MV-4-11 (cell line): Measurements from ENCODE around the gene SLIRP.
"Not testable (repeated sequence)": the region's sequence is repeated elsewhere in the genome, so short reads cannot be mapped to it uniquely, and the experiment has no call there.

Source experiments
- DNase-seq: peaks from one replicate; lab custom pipeline; 2025; lab: John Stamatoyannopoulos, UW

SLIRP gene

GRCh38 chr14:77707724-77708408 is at the start of gene SLIRP, which contains the start of gene ALKBH1:
Gene SLIRP, plus strand, starts transcription at chr14:77708103. Its CDS starts 9 bp downstream, at chr14:77708112.
Gene ALKBH1, minus strand, starts transcription at chr14:77708023. Its CDS starts 19 bp downstream, at chr14:77708004.
- DNase-seq, result peak; percentile 82

- peak; percentile 97 for DNase-seq
These were observed 48.1 kb upstream of the SLIRP start for GRCh38 chr14:77659831-77660230.

- DNase-seq, result no peak
These were observed 47.1 kb upstream of the SLIRP start for GRCh38 chr14:77660754-77661153.

- not testable (repeated sequence) for DNase-seq
These were observed 46.3 kb upstream of the SLIRP start for GRCh38 chr14:77661562-77661961.

DNA sequence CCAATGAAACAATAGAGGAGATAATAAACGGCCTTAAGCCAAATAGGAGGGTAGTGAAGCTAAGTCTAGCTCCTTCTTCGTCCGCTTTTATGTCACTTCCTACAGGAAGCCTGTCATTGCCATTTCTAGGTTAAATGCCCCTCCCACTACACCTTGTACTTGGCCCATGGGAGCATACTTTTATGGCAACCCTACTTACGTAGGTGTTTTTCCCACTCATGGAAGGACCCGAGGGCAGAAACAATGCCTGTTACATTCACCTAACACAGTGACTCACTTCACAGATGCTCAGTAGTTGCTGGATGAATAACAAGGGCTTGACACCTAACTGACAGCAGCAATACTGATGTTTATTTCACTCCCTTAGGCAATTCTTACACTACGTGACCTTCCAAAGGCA is 44.6 kb upstream of the SLIRP start:
- DNase-seq, result peak; percentile 14

- peak; percentile 25 for DNase-seq
These were observed 40.6 kb upstream of the SLIRP start for GRCh38 chr14:77667331-77667730.

DNA sequence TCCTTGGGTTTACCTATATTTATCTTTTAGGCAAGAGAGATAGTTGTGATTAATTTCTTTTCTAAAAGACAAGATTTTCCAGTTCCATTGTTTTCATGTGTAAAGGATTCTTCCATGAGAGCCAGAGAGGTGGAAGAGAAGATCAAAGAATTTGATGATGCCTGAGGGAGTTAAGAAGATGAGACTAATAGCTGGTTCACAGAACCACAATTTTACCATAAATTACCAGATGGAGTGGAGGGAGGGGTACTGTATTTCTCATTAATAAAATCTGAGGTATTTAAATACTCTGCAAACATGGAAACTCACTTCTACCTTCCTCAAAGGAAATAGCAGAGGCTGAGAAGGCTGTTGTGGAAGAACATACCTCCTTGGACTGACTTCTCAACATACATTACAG is 34.7 kb upstream of the SLIRP start:
- DNase-seq, result no peak

DNA sequence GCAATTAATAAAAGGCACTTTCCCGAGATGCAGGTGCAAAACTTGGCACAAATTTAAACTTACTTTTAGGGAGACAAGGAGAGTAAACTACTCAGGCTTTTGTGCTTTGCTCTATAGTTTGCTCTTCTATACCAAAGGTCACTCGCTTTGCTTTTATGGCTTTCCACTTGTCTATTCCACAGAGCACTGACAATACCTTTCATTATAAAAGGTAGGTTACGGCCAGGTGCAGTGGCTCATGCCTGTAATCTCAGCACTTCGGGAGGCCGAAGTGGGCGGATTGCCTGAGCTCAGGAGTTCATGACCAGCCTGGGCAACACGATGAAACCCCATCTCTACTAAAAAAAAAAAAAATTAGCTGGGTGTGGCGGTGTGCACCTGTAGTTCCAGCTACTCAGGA is 33.0 kb upstream of the SLIRP start:
- no peak for DNase-seq

DNA sequence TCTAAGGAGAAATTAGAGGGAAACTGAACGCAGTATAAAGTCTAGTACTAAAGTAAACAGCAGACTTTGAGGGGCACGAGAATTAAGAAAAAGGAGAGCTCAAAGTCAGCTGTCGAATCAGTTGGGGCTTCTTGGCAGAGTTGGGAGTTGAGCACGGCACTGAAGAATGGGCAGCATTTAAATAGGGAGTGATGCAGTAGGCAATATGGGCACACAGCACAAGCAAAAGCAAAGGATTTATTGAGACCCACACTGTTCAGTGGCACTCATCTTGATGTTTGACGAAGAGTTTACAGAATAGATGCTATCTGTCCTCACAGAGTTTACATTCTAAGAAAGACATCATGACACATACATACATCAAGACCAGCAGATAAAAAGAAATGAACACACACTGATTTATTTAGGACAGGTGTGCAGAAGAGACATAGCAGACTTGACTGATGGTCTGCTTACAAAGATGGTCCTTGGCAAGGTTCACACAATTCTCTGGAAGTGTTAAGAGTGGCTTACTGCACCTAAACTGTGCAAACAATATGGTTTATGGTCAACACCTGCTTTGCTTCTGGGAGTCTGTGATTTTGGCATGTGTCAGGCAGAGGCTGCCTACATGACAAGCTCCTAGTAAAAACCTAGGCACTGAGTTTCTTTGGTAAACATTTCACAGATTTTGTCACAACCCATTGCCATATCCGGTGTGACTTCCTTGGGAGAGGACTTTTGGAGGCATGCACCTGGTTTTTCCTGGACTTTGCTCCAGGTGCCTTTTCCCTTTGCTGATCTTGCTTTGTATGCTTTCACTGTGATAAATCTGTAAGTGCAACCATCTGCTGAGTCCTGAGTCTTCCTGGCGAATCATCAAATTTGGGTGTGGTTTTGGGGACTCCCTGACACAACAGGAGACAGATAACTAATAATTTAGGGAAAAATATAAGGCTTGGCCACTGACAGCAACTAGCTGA is 26.4 kb upstream of the SLIRP start:
- no peak for DNase-seq

DNA sequence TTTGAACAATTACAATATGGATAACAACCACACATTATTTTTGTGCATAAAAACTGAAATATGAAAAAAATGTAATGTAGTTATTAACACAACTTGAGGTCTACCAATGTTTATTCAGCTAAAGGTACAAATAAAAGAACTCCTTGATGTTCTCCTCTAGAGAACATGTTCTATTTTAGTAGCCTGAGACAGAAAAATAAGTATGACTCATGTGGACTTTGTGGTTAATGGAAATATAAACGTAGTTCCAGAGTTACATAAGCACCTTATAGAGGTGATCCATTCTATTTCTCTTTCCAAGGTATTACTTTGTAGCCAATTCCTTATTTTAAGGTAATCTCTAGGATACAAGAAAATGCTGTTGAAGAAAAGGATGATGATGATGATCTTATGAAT is 25.7 kb upstream of the SLIRP start:
- DNase-seq, result no peak

- DNase-seq, result no peak
These were observed 16.6 kb upstream of the SLIRP start for GRCh38 chr14:77691259-77691658.

GRCh38 chr14:77707355-77707723 is 564 bp upstream of the SLIRP start:
- DNase-seq, result peak; percentile 25

DNA sequence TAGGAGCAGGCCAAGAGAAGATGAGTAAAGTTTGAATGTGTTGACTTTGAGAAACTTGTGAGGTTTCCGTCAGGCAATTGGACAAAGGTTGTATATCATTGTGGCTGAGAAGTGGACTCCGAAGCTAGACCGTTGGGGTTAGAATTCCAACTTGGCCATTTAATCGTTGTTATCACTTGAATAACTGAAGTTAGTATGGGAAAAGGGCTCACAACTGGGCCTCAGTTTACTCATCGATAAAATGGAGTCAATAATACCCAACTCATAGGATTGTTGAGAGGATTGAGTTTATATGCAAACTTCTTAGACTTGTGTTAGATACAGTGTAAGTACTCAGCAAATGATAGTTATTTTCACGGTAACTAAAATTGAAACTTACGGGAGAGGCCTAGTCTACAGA is 846 bp downstream of the SLIRP start:
- DNase-seq, result no peak

DNA sequence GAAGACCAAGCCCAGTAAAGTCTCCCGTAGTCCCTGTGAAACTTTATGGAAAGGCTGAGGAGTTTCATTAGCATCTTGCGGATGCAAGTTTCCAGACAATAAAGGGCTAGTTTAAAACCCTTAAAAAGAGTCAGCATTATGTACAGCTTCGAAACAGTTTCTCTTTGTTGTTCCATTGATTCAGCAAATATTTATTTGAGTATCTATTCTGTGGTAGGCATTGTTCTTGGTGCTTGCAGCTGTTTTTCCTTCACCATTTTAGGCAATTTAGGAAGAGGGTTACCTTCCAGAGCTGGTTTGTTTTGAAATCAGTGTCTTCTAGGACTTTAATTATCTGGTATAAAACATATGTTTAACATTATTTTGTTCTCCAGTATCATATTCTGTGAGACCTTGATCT is 1.5 kb downstream of the SLIRP start:
- DNase-seq, result no peak

- no peak for DNase-seq
These were observed 2.5 kb downstream of the SLIRP start for GRCh38 chr14:77710364-77710763.

- DNase-seq, result peak; percentile 17
These were observed 7.0 kb downstream of the SLIRP start for GRCh38 chr14:77714926-77715325.

- no peak for DNase-seq
These were observed 9.9 kb downstream of the SLIRP start for GRCh38 chr14:77717608-77718305.

- no peak for DNase-seq
These were observed 13.5 kb downstream of the SLIRP start for GRCh38 chr14:77721437-77721836.

DNA sequence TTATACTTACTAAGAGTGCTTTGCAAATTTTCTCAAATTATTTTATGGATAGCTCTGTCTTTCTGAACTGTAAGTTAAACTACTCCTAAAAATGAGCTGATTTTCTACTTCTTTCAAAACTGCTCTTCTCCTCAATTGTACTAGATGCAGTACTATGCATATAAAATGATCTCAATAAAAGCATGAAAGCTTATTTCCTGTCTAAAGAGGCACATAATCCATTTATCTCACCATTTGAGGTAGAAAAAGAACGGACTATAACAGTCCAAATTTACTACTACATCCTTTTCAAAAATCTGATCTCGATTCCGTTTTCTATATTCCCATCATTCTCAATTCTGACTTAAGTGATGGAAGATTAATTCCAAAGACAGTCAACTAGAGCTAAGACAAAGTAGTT is 14.4 kb downstream of the SLIRP start:
- no peak for DNase-seq

DNA sequence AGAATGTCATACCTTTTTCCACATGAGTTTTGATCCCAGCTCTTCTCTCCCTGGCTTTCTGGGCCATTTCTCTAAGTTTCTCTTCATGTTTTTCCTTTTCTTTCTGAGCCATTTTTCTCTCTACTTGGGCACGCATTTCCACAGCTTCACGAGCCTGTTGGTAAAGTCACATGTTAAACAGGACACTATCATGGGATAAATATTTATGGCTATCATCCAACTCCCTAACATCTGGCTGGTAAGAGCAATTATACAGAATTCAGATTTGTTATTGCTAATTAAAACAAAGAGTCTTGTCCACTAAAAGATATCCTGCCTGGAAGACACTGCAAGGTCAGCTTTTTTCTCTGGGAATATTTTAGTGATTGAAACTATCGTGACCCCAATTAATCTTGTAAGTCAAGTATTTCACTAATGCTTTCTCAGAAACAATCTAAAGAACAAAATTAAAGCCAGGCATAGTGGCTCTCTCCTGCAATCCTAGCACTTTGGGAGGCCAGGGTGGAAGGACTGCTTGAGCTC is 23.1 kb downstream of the SLIRP start:
- DNase-seq, result no peak

GRCh38 chr14:77738559-77739250 is 30.8 kb downstream of the SLIRP start:
- no peak for DNase-seq

DNA sequence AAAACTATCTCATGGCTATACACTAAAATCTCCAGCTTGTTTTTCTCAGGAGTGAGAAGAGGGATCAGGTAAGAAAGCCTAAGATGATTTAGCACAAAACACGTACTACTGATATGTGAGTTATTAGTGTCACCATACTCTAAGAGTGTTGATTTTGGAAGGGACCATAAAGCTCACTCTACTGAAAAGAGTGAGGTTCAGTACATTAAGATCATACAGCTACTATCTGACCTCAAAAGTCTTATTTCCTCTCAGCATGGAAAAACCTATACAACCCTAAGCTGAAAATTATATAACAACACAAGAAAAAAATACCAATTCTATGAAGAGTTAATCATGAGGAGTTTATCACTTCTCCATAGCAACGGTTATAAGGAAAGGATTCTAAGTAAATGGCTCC is 33.5 kb downstream of the SLIRP start:
- no peak for DNase-seq
